ENCODE measurements around the gene KRTAP10-3. TPM values are rescaled to one million over a fixed set of nuclear protein-coding genes. Genes with fewer than 3 reads are reported as not detected.
A peak's percentile ranks its signal among the peaks of the same experiment; 100 is the strongest.

The KRTAP10-3 gene
- total and polyA plus RNA-seq, 2 of the 13 experiments (the other 11 are each of a cell fraction or from before 2014, with no cell fraction given): not detected

GRCh38 chr21:44523567-44524413, 34.8 kb downstream of the KRTAP10-3 start:
- no peak overlapping the region for H3K9ac ChIP-seq (ENCODE audit: insufficient read depth, low read depth, low read length)
- POLR2A ChIA-PET: no interaction called here
- H2AFZ ChIP-seq (ENCODE audit: low read length): no peak overlapping the region
- ATAC-seq (no peak), DNase-seq (ENCODE audit: low spot score) (no peak), FAIRE-seq (no peak)
- H4K20me1 ChIP-seq (ENCODE audit: insufficient read depth, low read length): no peaks in the 10 kb centered on the region
- no TSS peak for BruUV-seq (replicated peaks)
- TF ChIP-seq ZNF30 (CRISPR knock-in tag; IDR thresholded peaks at IDR 0.05) (no peak), THYN1 (CRISPR knock-in tag; IDR thresholded peaks at IDR 0.05; ENCODE audit: borderline replicate concordance, low read depth) (no peak), FOXO4 (CRISPR knock-in tag; conservative IDR thresholded peaks at IDR 0.05) (0 out of 2 replicates have a peak, but pooled peaks have one; percentile 45), CREB1 (IDR thresholded peaks at IDR 0.05) (peak; percentile 68; the same call in 1 of the 2 replicates), CREB1 (CRISPR knock-in tag; IDR thresholded peaks at IDR 0.05) (no peak)
- no peaks in the 10 kb centered on the region; a peak in 1 of 5 replicates for H3K27me3 ChIP-seq (ENCODE audit: control insufficient read depth in 1 of 2, insufficient read depth in 2 of 2, low read length in 2 of 2)
- peaks cover 21% of the 10 kb centered on the region for H3K4me1 ChIP-seq (ENCODE audit: insufficient read depth, low read length)
- 23% methylated on average over 1 of the region's 1 CpG for WGBS (ENCODE audit: low lambda C conversion rate)
- in situ Hi-C loops (cut with HindIII; ENCODE audit: extremely low pct_ligation_motif_present, low pct_unique_long_range_greater_than_20kb): no loop called here
- H3K4me3 ChIP-seq (replicated peaks in 1 of 3; ENCODE audit: insufficient read depth in 1 of 3, low read depth in 2 of 3, low read length in 3 of 3): no peak overlapping the region
- H3K4me2 ChIP-seq (ENCODE audit: low read depth, low read length): no peak overlapping the region
- intact Hi-C loops (cut with micrococcal nuclease; ENCODE audit: unreplicated experiment): no loop called here
- H3K36me3 ChIP-seq (replicated peaks in 1 of 2; ENCODE audit: control insufficient read depth in 1 of 2, insufficient read depth in 2 of 2, low read length in 2 of 2): no peaks in the 10 kb centered on the region
- CTCF ChIA-PET (ENCODE audit: low intra/inter-chr PET ratio, low total read pairs): no interaction called here
- H3K9me3 ChIP-seq (ENCODE audit: low read length): no peaks in the 10 kb centered on the region
- no peak overlapping the region for H3K27ac ChIP-seq (ENCODE audit: extremely low read length, insufficient read depth, low read length)
- no peaks in the 10 kb centered on the region for H3K79me2 ChIP-seq (ENCODE audit: insufficient read depth, low read length)

- Histone ChIP-seq H4K20me1 (ENCODE audit: insufficient read depth, low read length) (no peaks in the 10 kb centered on the region), H3K27ac (ENCODE audit: extremely low read length, insufficient read depth, low read length) (no peak overlapping the region), H3K36me3 (replicated peaks in 1 of 2; ENCODE audit: control insufficient read depth in 1 of 2, insufficient read depth in 2 of 2, low read length in 2 of 2) (no peaks in the 10 kb centered on the region), H3K9me3 (ENCODE audit: low read length) (no peaks in the 10 kb centered on the region), H3K27me3 (ENCODE audit: control insufficient read depth in 1 of 2, insufficient read depth in 2 of 2, low read length in 2 of 2) (no peaks in the 10 kb centered on the region; a peak in 1 of 5 replicates), H3K79me2 (ENCODE audit: insufficient read depth, low read length) (no peaks in the 10 kb centered on the region), H3K4me1 (ENCODE audit: insufficient read depth, low read length) (peaks cover 27% of the 10 kb centered on the region), H3K9ac (ENCODE audit: insufficient read depth, low read depth, low read length) (no peak overlapping the region), H3K4me2 (ENCODE audit: low read depth, low read length) (no peak overlapping the region), H3K4me3 (replicated peaks in 1 of 3; ENCODE audit: insufficient read depth in 1 of 3, low read depth in 2 of 3, low read length in 3 of 3) (no peak overlapping the region), H2AFZ (ENCODE audit: low read length) (no peak overlapping the region)
- BruUV-seq (replicated peaks): no TSS peak
- intact Hi-C loops (cut with micrococcal nuclease; ENCODE audit: unreplicated experiment) (no loop called here), in situ Hi-C loops (cut with HindIII; ENCODE audit: extremely low pct_ligation_motif_present, low pct_unique_long_range_greater_than_20kb) (no loop called here)
- FAIRE-seq: no peak
- no peak for ATAC-seq
- no peak for DNase-seq (ENCODE audit: low spot score)
- ChIA-PET CTCF (ENCODE audit: low intra/inter-chr PET ratio, low total read pairs) (no interaction called here), POLR2A (no interaction called here)
- WGBS (ENCODE audit: low lambda C conversion rate): no CpG with 5 or more reads among the region's 1 CpG
- TF ChIP-seq AGO1 (IDR thresholded peaks at IDR 0.05; ENCODE audit: low read depth, low read length, poor library complexity, severe bottlenecking): peak; percentile 20
- TF ChIP-seq KDM3A (CRISPR knock-in tag; IDR thresholded peaks at IDR 0.05; ENCODE audit: low read depth): no peak
- no peak for TF ChIP-seq PAXIP1 (CRISPR knock-in tag; conservative IDR thresholded peaks at IDR 0.05)
- no peak for TF ChIP-seq ZNF225 (CRISPR knock-in tag; IDR thresholded peaks at IDR 0.05)
- TF ChIP-seq ELF4 (CRISPR knock-in tag; IDR thresholded peaks at IDR 0.05; ENCODE audit: borderline replicate concordance): no peak
- peak; percentile 29; the same call in 1 of the 2 replicates for TF ChIP-seq RAD21 (CRISPR knock-in tag; IDR thresholded peaks at IDR 0.05)
- TF ChIP-seq TEAD2 (CRISPR knock-in tag; IDR thresholded peaks at IDR 0.05): no peak
- TF ChIP-seq EHMT2 (IDR thresholded peaks at IDR 0.05; ENCODE audit: borderline replicate concordance, low read depth, low read length): no peak
- TF ChIP-seq TAF1 (CRISPR knock-in tag; IDR thresholded peaks at IDR 0.05): no peak
These were observed 35.8 kb downstream of the KRTAP10-3 start for GRCh38 chr21:44522753-44523204.
